Measurements from ENCODE around the gene GNAZ.
"Not testable (repeated sequence)": the region's sequence is repeated elsewhere in the genome, so short reads cannot be mapped to it uniquely, and the experiment has no call there.

The GNAZ gene

GRCh38 chr22:23122216-23122957, 52.1 kb downstream of the GNAZ start:
- no peak for DNase-seq

- no peak for DNase-seq
Observed at GRCh38 chr22:23122992-23123803, 52.9 kb downstream of the GNAZ start.

DNA sequence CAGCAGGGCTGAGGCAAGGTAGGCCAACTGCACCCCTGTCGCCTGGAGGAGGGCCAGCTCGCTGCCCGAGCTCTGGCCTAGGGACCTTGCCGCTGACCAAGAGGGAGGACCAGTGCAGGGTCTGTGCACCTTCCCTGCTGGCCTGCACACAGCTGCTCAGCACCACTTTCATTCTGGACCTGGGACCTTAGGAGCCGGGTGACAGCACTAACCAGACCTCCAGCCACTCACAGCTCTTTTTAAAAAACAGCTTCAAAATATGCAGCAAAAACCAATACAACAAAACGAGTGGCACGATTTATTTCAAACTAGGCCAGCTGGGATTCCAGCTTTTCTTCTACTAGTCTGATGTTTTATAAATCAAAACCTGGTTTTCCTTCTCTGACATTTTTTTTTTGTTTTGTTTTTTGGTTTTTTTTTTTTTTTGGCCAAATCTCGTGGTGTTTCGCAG, 53.5 kb downstream of the GNAZ start:
- DNase-seq: no peak

DNA sequence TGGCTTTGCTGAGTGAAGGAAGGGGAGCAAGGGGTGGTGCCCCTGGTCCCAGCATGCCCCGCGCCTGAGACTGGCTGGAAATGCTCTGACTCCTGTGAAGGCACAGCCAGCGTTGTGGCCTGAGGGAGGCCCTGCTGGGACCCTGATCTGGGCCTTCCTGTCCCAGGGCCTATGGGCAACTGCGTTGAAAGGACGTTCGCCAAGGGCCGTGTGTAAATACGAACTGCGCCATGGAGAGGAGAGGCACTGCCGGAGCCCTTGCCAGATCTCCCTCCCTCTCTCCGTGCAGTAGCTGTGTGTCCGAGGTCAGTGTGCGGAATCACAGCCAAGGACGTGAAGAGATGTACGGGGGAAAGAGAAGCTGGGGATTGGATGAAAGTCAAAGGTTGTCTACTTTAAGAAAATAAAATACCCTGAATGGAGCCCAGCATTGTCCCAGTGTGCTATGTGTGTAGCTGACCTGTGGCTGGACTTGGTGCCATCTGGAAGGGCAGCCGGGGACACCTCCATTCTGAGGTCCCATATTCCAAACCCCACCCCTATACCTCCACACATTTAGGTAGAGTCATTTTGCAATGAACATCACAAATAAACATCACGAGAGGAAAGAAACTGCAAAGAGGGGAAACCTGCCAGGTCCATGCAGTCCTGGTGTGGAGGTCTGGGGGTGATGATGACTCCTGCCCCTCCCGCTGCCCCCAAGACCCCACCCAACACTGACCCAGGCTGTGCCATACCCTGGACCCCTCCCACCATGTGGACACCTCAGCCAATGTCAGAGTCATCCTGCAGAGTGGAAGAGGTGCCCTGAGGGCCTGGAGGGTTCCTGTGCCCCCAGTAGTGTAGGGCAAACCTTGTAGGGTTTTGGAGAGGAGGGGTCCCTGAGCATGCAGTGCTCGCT, 54.5 kb downstream of the GNAZ start:
- DNase-seq: no peak

DNA sequence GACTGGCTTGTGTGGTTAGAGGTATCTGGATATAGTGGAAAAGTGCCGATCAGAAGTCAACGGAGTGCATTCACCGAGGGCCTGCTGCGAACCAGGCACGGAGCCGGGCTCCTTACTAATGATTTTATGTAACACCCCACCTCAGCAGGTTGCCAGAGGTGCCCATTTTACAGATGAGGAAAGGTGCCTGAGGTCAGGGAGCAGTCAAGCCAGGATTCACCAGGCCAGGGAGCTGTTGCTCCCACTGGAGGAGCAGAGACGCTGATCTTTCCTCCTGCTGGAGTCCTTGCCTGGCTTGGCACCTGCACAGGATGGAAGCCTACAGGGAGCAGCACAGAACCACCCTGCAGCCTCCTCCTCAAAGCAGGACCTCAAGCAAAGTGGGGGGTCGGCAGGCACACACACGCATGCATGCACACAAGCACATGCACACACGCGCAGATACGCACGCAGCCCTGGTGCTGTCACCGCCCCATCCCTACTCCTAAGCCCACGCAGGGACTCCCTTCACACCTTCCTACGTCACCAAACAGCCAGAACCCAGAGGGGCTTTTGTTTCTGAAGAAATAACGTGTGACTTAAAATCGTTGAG, 55.3 kb downstream of the GNAZ start:
- DNase-seq: no peak

DNA sequence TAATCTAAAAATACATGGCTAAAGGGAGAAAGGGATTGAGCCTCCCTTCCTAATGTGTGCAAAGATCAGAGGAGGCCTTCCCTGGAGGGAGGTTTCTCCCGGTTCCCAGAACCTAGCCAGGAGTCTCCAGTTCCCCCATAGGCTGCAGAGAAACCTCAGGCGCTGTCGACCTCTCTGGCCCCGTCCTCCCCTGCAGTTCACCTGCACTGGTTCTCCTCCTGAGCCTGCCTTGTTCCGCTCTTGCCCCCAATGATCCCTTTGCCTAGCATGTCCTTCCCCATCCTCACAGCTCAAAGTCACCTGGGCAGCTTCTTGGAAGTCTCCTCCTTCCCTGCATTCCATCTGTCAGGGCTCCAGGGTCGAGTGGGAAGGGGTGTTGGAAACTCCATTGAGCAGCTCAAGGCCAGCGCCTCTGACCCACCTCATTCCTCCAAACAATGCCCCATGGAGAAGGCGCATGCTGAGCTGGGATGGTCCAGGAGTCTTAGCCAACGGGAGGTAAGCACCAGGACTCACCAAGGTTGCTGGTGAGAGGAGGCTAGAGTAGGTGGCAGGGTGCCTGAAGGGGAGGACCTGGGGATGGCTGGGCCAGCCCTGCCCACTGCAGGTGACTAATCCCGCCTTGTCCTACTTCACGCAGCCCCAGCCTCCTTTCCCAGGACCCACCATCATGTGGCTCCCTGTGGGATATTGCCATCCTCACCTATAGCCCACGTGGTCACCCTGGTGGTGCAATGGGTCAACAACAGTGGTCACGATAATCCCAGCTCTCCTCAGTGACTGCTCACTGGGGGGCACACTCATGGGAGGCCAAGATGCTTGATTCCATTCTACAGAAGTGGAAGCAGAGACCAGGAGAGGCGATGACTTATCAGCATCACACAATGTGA, 56.1 kb downstream of the GNAZ start:
- DNase-seq: no peak

- no peak for DNase-seq
Observed at GRCh38 chr22:23127055-23127756, 56.9 kb downstream of the GNAZ start.

- no peak for DNase-seq
Observed at GRCh38 chr22:23127788-23128187, 57.5 kb downstream of the GNAZ start.

DNA sequence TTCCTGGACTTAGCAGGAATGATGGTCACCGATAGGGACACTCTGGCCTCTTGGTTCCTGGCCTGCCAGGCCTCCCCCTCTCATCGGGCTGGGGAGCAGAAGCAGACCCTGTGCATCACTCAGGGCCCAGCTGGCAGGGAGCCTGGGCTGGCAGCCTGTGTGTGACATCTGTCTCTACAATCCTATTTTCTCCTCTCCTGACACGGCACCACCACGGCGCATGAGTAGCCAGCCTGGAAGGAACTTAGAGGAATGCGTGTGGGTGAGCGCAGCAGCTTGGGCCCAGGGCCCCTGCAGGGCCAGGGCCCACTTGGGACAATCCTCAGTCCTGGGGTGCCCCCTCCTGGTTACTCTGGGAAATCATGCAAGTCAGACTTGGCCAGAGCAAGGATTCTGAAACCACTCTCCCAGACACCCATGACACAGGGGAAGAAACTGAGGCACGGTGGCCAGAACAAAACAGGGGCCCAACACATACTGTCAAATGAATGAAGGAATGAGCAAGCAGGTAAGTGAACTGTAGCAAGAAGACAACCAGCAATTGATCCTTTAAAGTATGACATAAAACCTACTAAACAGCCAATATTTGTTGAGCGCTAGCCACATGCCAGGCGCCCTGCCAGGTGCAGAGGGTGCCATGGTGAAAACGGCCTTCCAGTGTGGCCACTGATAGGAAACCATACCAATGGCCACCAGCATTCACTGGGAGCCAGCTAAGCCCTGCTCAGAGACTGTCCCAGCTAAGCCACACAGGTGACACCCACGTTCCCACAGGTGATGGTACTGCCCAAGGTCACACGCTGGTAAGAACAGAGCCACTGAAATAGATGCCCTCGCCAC, 58.2 kb downstream of the GNAZ start:
- peak; percentile 76 to 82 for DNase-seq

- no peak for DNase-seq
Observed at GRCh38 chr22:23129149-23129548, 58.8 kb downstream of the GNAZ start.

DNA sequence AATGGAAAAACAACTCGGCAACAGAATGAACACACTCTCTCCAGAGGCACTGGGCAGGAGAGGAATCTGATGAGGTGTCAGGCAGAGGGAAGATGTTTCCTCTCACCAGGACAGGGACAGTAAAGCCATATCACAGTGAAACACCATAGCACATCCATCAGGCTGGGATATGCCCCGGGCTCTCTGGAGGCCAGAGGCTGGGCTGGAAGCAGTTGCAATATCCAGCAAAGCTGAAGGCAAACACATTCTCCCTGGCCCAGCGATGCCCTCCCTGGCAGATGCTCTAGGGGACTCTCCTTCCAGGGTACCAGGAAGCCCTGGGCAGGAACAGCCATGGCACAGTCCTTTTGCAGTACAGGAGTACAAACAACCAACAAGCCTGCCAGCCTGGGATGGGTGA, 60.4 kb downstream of the GNAZ start:
- DNase-seq: no peak

GRCh38 chr22:23131931-23132330, 61.6 kb downstream of the GNAZ start:
- DNase-seq: no peak

DNA sequence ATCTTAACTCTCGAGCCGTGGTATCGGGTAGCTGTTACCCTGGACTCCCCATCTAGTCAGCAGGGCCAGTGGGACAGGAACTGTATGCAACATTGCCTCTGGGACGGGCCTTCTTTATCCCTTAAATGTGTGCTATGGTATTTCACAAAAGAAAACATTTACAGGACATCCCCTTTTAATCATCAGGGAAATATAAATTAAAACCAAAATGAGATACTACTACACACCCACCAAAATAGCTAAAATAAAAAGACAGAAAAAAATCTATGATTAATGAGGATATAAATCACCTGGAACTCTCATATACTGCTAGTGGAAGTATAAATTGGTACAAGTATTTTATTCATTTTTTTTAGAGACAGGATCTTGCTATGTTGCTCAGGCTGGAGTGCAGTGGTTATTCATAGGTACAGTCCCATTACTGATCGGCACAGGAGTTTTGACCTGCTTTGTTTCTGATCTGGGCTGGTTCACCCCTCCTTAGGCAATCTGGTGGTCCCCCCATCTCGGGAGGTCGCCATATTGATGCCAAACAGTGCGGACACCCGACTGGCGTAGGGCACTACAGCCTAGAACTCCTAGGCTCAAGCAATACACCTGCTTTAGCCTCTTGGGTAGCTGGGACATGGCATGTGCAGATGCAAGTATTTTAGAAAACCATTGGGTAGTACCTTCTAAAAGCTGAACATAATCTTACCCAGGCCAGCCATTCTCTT, 62.2 kb downstream of the GNAZ start:
- DNase-seq: no peak

DNA sequence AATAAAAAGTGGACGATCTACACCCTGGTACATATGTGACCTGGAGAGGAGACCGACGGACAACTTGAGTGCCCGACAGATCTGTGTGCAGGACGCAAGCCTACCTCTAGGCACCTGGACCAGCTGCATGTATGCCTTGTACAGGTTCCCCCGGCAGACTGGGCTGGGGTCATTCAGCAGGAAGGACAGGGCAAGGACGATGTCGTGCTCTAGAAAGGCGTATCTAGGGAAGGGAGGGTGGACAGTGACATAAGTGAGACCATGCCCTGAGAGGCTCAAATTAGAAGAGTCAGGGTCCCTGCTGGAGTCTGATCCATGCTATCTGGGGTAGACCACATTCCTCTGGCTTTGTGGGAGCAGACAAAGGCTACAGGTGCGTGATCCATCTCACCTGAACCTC, 63.6 kb downstream of the GNAZ start:
- DNase-seq: no peak

DNA sequence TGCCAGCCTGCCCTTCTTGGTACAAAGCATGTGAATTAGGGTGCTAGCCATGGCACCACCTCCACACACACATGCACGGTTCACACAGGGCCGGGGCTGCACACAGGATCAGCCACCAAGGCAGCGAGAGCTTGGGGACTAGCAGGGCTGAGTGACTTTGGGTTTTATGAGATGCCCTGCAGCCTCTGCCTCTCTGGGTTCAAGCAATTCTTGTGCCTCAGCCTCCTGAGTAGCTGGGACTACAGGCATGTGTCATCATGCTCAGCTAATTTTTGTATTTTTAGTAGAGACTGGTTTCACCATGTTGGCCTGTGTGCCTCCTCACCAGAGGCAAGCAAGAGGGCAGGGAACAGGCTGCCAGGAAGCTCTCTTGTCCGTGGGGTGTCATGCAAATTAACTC, 66.7 kb downstream of the GNAZ start:
- DNase-seq: not testable (repeated sequence)

GRCh38 chr22:23137468-23137867, 67.1 kb downstream of the GNAZ start:
- no peak for DNase-seq

- peak; percentile 21 to 36 for DNase-seq
Observed at GRCh38 chr22:23137905-23138561, 67.7 kb downstream of the GNAZ start.

DNA sequence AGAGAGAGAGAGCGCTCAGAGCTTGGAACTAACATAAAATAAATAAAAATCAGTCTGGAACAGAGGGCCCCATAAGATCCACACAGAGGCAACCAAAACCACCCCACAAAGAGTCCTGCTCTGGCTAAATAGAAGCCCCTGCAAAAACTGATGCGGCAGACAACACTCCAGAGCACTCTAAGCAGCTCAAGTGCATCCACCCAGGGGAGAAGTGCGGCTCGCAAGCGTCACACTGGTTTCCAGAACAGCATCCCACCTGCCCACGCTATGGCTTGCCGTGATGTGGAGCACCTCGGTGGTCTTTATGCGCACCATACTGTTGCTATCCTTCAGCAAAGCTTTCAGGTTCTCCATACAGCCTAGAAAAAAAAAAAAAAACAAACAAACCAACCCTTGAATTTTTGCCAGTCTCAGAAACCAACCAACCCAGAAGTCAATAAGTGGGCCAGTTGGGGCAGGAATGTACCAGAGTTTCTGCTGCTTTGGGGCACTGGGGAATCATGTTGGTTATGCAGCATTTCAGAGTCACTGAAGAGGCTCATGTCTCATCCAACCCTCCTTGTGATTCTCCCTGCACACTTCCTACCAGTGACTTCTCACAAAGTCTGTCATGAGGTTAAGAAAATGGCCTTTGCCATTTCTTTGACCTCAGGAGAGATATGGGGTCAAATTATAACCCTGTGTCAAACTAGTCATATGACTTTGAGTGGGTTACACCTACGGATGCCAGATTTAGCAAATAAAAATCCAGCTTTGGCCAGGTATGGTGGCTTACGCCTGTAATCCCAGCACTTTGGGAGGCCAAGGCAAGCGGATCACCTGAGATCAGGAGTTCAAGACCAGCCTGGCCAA, 68.5 kb downstream of the GNAZ start:
- DNase-seq: no peak
